Natural killer cell (primary cell): ENCODE results near the gene SRGAP3. TPM values are rescaled to one million over a fixed set of nuclear protein-coding genes. Genes with fewer than 3 reads are reported as not detected.

Experiments used
- ATAC-seq, 3 donors: fragments of 150-1000 bp in 2 of 3; fragments of 200-7000 bp in 1 of 3; cut with Tn5 transposase; 1 replicate in 1 of 3; 2 replicates in 2 of 3; pipeline ENCODE4 v1.10.0; 2021; ENCODE audit warnings: mild to moderate bottlenecking in 2 of 3, moderate library complexity in 2 of 3
- DNase-seq, 2 donors: peaks; one replicate each; pipeline versions ENCODE4 v3.0.0 to v3.0.0-alpha.2; 2013 to 2021; ENCODE audit warnings: mixed read lengths in 1 of 2
- H3K27ac ChIP-seq: one replicate; pipeline ENCODE4 v1.5.1; 2013; ENCODE audit warnings: mild to moderate bottlenecking, low read length
- H3K27me3 ChIP-seq: one replicate; pipeline ENCODE4 v1.6.1; 2013; ENCODE audit warnings: low read length; ENCODE audit not compliant: control insufficient read depth, insufficient read depth
- H3K36me3 ChIP-seq: one replicate; pipeline ENCODE4 v1.6.1; 2013; ENCODE audit warnings: low read length; ENCODE audit not compliant: control insufficient read depth, insufficient read depth
- H3K4me1 ChIP-seq: one replicate; pipeline ENCODE4 v1.6.1; 2013; ENCODE audit warnings: low read length; ENCODE audit not compliant: control insufficient read depth, insufficient read depth
- H3K4me3 ChIP-seq: one replicate; pipeline ENCODE4 v1.5.1; 2013; ENCODE audit warnings: low read length
- H3K9me3 ChIP-seq: one replicate; pipeline ENCODE4 v1.6.1; 2013; ENCODE audit warnings: low read length; ENCODE audit not compliant: control insufficient read depth, insufficient read depth
- H3K27ac Mint-ChIP-seq, 2 donors: one replicate each; pipeline ENCODE4 v1.8.0; 2022; ENCODE audit warnings: mild to moderate bottlenecking in 2 of 2, mixed read lengths in 2 of 2, moderate library complexity in 1 of 2
- H3K27me3 Mint-ChIP-seq, 2 donors: one replicate each; pipeline ENCODE4 v1.8.0; 2022; ENCODE audit warnings: low read depth in 2 of 2, mixed read lengths in 2 of 2
- H3K36me3 Mint-ChIP-seq: one replicate; pipeline ENCODE4 v1.8.0; 2022; ENCODE audit warnings: mixed read lengths
- H3K4me1 Mint-ChIP-seq, 2 donors: one replicate each; pipeline ENCODE4 v1.8.0; 2022; ENCODE audit warnings: mixed read lengths in 2 of 2
- H3K4me3 Mint-ChIP-seq: one replicate; pipeline ENCODE4 v1.8.0; 2022; ENCODE audit warnings: mild to moderate bottlenecking, moderate library complexity, mixed read lengths
- H3K9me3 Mint-ChIP-seq, 2 donors: one replicate each; pipeline ENCODE4 v1.8.0; 2022; ENCODE audit warnings: mixed read lengths in 2 of 2
- WGBS: methylation state at CpG from one replicate; pipeline ENCODE4 v1.1.7; 2013; ENCODE audit warnings: missing lambda C conversion rate; ENCODE audit not compliant: insufficient coverage; 5-methylcytosine and 5-hydroxymethylcytosine counted together
- intact Hi-C: fragments of 100-400 bp; cut with micrococcal nuclease; formaldehyde crosslinking; loops from one replicate; pipeline ENCODE4 v1.14.2; 2022
- total RNA-seq, 4 donors: library from RNA; stranded (reverse); fragments of 120-200 nt in 1 of 4; gene quantifications; one replicate each; pipeline versions ENCODE4 v1.2.3 to v1.2.4, GENCODE V29; 2013 to 2022
- TF ChIP-seq, protein P1 (sequence below): fragments of 200-600 bp; IDR thresholded peaks from one replicate; pipeline ENCODE4 v1.8.0; 2022; ENCODE audit warnings: antibody characterized with exemption

Gene SRGAP3
- total RNA-seq, 3 donors from 2014 or later (not counting 1 experiment from before 2014, with no cell fraction given): 2.5 to 14.9 (median 3.0) TPM

DNA sequence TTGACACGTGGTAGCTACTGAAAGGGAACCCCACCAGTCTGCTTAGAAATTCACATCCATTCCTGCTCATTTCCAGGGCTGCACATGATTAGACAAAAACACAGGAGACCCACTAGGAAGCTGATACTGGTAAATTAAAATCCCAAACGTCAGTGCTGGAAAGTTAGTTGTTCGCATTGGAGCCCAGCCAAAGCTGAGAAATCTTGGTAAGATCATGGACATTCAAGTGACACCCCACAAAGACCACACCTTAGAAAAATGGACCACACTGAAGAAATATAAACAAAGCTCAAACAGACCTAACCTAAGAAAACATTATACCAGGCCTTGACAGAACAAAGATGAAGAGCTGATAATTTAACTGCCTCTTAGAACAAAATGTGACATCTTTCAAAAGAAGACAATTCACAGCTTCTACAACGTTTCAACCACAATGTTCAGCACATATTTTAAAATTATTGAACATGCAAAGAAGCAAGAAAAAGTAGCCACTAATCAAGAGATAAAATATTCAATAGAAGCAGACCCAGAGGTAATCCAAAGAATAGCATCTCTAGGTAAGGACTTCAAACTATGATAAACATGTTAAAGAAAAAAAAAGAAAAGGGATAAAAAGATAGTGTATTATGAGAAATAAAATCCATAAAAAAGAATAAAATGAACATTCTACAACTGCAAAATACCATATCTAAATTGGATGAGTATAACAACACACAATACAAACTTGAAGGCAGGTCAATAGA lies 306.5 kb downstream of the SRGAP3 start:
- intact Hi-C loops: no loop called here
- H3K4me1 ChIP-seq: no peaks in the 10 kb centered on the region
- DNase-seq: no peak
- no peak for ATAC-seq
- Mint-ChIP-seq H3K4me1 (no peaks in the 10 kb centered on the region), H3K27me3 (no peaks in the 10 kb centered on the region), H3K4me3 (no peak overlapping the region), H3K9me3 (peaks cover 2 to 11% of the 10 kb centered on the region in 2 donors), H3K27ac (no peak overlapping the region), H3K36me3 (peaks cover 34% of the 10 kb centered on the region)
- no peaks in the 10 kb centered on the region for H3K27me3 ChIP-seq
- TF ChIP-seq, protein P1, sequence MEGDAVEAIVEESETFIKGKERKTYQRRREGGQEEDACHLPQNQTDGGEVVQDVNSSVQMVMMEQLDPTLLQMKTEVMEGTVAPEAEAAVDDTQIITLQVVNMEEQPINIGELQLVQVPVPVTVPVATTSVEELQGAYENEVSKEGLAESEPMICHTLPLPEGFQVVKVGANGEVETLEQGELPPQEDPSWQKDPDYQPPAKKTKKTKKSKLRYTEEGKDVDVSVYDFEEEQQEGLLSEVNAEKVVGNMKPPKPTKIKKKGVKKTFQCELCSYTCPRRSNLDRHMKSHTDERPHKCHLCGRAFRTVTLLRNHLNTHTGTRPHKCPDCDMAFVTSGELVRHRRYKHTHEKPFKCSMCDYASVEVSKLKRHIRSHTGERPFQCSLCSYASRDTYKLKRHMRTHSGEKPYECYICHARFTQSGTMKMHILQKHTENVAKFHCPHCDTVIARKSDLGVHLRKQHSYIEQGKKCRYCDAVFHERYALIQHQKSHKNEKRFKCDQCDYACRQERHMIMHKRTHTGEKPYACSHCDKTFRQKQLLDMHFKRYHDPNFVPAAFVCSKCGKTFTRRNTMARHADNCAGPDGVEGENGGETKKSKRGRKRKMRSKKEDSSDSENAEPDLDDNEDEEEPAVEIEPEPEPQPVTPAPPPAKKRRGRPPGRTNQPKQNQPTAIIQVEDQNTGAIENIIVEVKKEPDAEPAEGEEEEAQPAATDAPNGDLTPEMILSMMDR: no peak
- H3K27ac ChIP-seq: no peak overlapping the region
- no peak overlapping the region for H3K4me3 ChIP-seq
- WGBS: 94% methylated on average over 3 of the region's 4 CpGs
- H3K9me3 ChIP-seq: no peaks in the 10 kb centered on the region
- H3K36me3 ChIP-seq: peaks cover 32% of the 10 kb centered on the region

GRCh38 chr3:8942115-8942514 lies 307.3 kb downstream of the SRGAP3 start:
- Histone ChIP-seq H3K27me3 (no peaks in the 10 kb centered on the region), H3K4me1 (no peaks in the 10 kb centered on the region), H3K27ac (no peak overlapping the region), H3K4me3 (no peak overlapping the region), H3K36me3 (peaks cover 32% of the 10 kb centered on the region), H3K9me3 (no peaks in the 10 kb centered on the region)
- Mint-ChIP-seq H3K4me1 (no peaks in the 10 kb centered on the region), H3K36me3 (peaks cover 34% of the 10 kb centered on the region), H3K27ac (no peak overlapping the region), H3K4me3 (no peak overlapping the region), H3K9me3 (peaks cover 2 to 11% of the 10 kb centered on the region in 2 donors), H3K27me3 (no peaks in the 10 kb centered on the region)
- DNase-seq: no peak
- intact Hi-C loops: no loop called here
- ATAC-seq: no peak
- TF ChIP-seq, protein P1: no peak
- 100% methylated on average over 4 of the region's 4 CpGs for WGBS

GRCh38 chr3:8938021-8938420 lies 311.4 kb downstream of the SRGAP3 start:
- no peak overlapping the region for H3K4me3 ChIP-seq
- no peak overlapping the region for H3K4me3 Mint-ChIP-seq
- 90% methylated on average over 1 of the region's 1 CpG for WGBS
- peaks cover 0 to 3% of the 10 kb centered on the region in 2 donors for H3K9me3 Mint-ChIP-seq
- peaks cover 29% of the 10 kb centered on the region for H3K36me3 ChIP-seq
- H3K4me1 ChIP-seq: no peaks in the 10 kb centered on the region
- H3K27ac ChIP-seq: no peak overlapping the region
- no peaks in the 10 kb centered on the region for H3K27me3 ChIP-seq
- ATAC-seq (peak in 1 of 3 donors; percentile 40), DNase-seq (peak in 1 of 2 donors; percentile 10)
- H3K9me3 ChIP-seq: no peaks in the 10 kb centered on the region
- intact Hi-C loops: no loop called here
- no peaks in the 10 kb centered on the region for H3K4me1 Mint-ChIP-seq
- H3K27ac Mint-ChIP-seq: no peak overlapping the region
- TF ChIP-seq, protein P1: peak; percentile 16
- peaks cover 22% of the 10 kb centered on the region for H3K36me3 Mint-ChIP-seq
- no peaks in the 10 kb centered on the region for H3K27me3 Mint-ChIP-seq
